ENCODE measurements around the gene RNF187.

RNF187 gene

GRCh38 chr1:228538831-228539230 is 51.6 kb downstream of the RNF187 start:
- TF ChIP-seq, protein P1, sequence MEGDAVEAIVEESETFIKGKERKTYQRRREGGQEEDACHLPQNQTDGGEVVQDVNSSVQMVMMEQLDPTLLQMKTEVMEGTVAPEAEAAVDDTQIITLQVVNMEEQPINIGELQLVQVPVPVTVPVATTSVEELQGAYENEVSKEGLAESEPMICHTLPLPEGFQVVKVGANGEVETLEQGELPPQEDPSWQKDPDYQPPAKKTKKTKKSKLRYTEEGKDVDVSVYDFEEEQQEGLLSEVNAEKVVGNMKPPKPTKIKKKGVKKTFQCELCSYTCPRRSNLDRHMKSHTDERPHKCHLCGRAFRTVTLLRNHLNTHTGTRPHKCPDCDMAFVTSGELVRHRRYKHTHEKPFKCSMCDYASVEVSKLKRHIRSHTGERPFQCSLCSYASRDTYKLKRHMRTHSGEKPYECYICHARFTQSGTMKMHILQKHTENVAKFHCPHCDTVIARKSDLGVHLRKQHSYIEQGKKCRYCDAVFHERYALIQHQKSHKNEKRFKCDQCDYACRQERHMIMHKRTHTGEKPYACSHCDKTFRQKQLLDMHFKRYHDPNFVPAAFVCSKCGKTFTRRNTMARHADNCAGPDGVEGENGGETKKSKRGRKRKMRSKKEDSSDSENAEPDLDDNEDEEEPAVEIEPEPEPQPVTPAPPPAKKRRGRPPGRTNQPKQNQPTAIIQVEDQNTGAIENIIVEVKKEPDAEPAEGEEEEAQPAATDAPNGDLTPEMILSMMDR (IDR thresholded peaks at IDR 0.05; ENCODE audit: low read depth, low read length, missing control alignments): no peak
- no peak for DNase-seq (ENCODE audit: extremely low read depth, low read depth)
- no peak overlapping the region for H3K4me3 ChIP-seq (replicated peaks; ENCODE audit: low read depth, low read length)

DNA sequence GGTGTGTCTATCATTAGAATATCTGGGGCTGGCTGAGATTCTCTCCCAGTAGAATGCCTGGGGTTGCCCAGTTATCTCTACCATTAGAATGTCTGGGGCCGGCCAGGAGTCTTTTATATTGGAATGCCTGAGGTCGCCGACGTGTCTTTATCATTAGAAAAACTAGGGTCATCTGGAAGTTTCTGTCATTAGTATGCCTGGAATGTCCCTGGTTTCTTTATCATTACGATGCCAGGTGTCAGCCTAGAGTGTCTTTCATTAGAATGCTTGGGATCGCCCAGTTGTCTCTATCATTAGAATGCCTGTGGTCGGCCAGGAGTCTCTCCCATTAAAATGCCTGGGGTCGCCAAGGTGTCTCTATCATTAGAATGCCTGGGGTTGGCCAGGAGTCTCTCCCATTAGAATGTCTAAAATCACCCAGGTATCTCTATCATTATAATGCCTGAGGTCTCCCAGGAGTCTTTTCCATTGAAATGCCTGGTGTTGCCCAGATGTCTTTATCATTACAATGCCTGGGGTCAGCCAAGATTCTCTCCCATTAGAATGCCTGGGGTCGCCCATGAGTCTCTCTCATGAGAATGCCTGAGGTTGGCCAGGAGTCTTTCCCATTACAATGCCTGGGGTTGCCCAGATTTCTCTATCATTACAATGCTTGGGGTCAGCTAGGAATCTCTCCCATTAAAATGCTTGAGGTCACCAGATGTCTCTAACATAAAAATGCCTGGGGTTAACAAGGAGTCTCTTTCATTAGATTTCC is 53.2 kb downstream of the RNF187 start:
- DNase-seq (ENCODE audit: extremely low read depth, low read depth): no peak
- H3K4me3 ChIP-seq (replicated peaks; ENCODE audit: low read depth, low read length): no peak overlapping the region
- TF ChIP-seq, protein P1 (IDR thresholded peaks at IDR 0.05; ENCODE audit: low read depth, low read length, missing control alignments): no peak

DNA sequence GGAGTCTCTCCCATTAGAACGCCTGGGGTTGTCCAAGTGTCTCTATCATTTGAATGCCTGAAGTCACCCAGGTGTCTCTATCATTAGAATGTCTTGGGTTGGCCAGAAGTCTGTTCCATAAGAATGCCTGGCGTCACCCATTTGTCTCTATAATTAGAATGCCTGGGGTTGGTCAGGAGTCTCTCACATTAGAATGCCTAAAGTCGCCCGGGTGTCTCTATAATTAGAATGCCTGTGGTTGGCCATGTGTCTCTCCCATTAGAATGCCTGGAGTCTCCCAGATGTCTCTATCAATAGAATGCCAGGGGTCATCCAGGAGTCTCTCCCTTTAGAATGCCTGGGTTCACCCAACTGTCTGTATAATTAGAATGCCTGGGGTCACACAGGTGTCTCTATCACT is 54.5 kb downstream of the RNF187 start:
- TF ChIP-seq, protein P1 (IDR thresholded peaks at IDR 0.05; ENCODE audit: low read depth, low read length, missing control alignments): no peak

DNA sequence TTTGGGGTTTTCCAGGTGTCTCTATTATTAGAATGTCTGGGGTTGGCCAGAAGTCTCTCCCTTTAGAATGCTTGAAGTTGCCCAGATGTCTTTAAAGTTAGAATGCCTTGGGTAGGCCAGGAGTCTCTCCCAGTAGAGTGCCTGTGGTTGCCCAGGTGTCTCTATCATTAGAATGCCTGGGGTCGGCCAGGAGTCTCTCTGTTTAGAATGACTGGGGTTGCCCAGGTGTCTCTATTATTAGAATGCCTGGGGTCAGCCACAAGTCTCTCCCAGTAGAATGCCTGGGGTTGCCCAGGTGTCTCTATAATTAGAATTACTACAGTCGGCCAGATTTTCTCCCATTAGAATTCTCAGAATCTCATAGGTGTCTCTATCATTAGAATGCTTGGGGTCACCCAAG is 55.2 kb downstream of the RNF187 start:
- H3K4me3 ChIP-seq (replicated peaks; ENCODE audit: low read depth, low read length): no peak overlapping the region
- DNase-seq (ENCODE audit: extremely low read depth, low read depth): no peak
- TF ChIP-seq, protein P1 (IDR thresholded peaks at IDR 0.05; ENCODE audit: low read depth, low read length, missing control alignments): no peak

More for the DNA sequence above, 54.5 kb downstream of the RNF187 start:
- no peak for DNase-seq (ENCODE audit: extremely low read depth, low read depth)
- no peak overlapping the region for H3K4me3 ChIP-seq (replicated peaks; ENCODE audit: low read depth, low read length)

GRCh38 chr1:228542981-228543380 is 55.8 kb downstream of the RNF187 start:
- TF ChIP-seq, protein P1 (IDR thresholded peaks at IDR 0.05; ENCODE audit: low read depth, low read length, missing control alignments): no peak
- no peak for DNase-seq (ENCODE audit: extremely low read depth, low read depth)
- H3K4me3 ChIP-seq (replicated peaks; ENCODE audit: low read depth, low read length): no peak overlapping the region

DNA sequence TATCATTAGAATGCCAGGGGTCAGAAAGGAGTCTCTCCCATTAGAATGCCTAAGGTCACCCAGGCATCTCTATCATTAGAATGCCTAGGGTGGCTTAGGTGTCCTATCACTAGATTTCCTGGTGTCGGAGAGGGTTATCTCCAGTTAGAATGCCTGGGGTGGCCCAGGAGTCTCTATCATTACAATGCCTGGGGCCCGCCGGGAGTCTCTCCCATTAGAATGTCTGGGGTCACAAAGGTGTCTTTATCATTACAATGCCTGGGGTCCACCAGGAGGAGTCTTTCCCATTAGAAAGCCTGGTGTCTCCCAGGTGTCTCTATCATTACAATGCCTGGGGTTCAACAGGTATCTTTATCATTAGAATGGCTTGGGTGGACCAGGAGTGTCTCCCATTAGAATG is 56.2 kb downstream of the RNF187 start:
- no peak for DNase-seq (ENCODE audit: extremely low read depth, low read depth)
- TF ChIP-seq, protein P1 (IDR thresholded peaks at IDR 0.05; ENCODE audit: low read depth, low read length, missing control alignments): no peak

More for the DNA sequence above, 56.2 kb downstream of the RNF187 start:
- no peak overlapping the region for H3K4me3 ChIP-seq (replicated peaks; ENCODE audit: low read depth, low read length)
